PC-9 (cell line): ENCODE measurements around the gene SUSD2. TPM values are rescaled to one million over a fixed set of nuclear protein-coding genes. Genes with fewer than 3 reads are reported as not detected.
"Not testable (repeated sequence)": the region's sequence is repeated elsewhere in the genome, so short reads cannot be mapped to it uniquely, and the experiment has no call there.

Source experiments
- BruUV-seq: library from RNA; stranded (reverse); fragments of 400-500 nt; replicated peaks from 2 replicates; lab custom pipeline; 2021; lab: Mats Ljungman, UMichigan
- CTCF ChIA-PET: fragments of 300-600 bp; sonication (Branson Sonifier 250); formaldehyde crosslinking; loops from one replicate; lab custom pipeline; 2022; ENCODE audit warnings: antibody characterized with exemption; lab: Charles Lee
- POLR2A ChIA-PET: fragments of 300-600 bp; sonication (Branson Sonifier 250); formaldehyde crosslinking; loops from one replicate; lab custom pipeline; 2022; ENCODE audit warnings: antibody characterized with exemption; ENCODE audit not compliant: unreplicated experiment; lab: Charles Lee
- DNase-seq, 2 experiments: peaks; one replicate each; pipeline versions ENCODE4 v3.0.0 to v3.0.0-alpha.2; 2015 to 2022; ENCODE audit warnings: mixed read lengths in 1 of 2
- H2AFZ ChIP-seq: fragments of 200-600 bp; sonication (generic); 2 replicates; pipeline ENCODE4 v1.8.1; 2017; ENCODE audit warnings: antibody characterized with exemption
- H3F3A ChIP-seq: fragments of 200-600 bp; sonication (generic); 2 replicates; pipeline ENCODE4 v1.8.1; 2017; ENCODE audit warnings: antibody characterized with exemption, mild to moderate bottlenecking, low read depth; ENCODE audit not compliant: insufficient read depth
- H3K27ac ChIP-seq: fragments of 200-600 bp; sonication (generic); 2 replicates; pipeline ENCODE4 v1.6.1; 2016; ENCODE audit warnings: mixed run types
- H3K27me3 ChIP-seq: fragments of 200-600 bp; sonication (generic); 2 replicates; pipeline ENCODE4 v1.6.1; 2016; ENCODE audit warnings: low read depth, mixed run types; ENCODE audit not compliant: insufficient read depth
- H3K36me3 ChIP-seq: fragments of 200-600 bp; sonication (generic); 2 replicates; pipeline ENCODE4 v1.6.1; 2016; ENCODE audit warnings: low read depth, mixed run types
- H3K4me1 ChIP-seq: fragments of 200-600 bp; sonication (generic); replicated peaks from 2 replicates; pipeline ENCODE4 v1.6.1; 2016; ENCODE audit warnings: mixed run types; ENCODE audit not compliant: insufficient read depth
- H3K4me2 ChIP-seq: fragments of 200-600 bp; sonication (generic); 2 replicates; pipeline ENCODE4 v1.6.1; 2017; ENCODE audit warnings: mixed run types
- H3K4me3 ChIP-seq: fragments of 200-600 bp; sonication (generic); 2 replicates; pipeline ENCODE4 v1.6.1; 2016; ENCODE audit warnings: mixed run types
- H3K79me2 ChIP-seq: fragments of 200-600 bp; sonication (generic); 2 replicates; pipeline ENCODE4 v1.6.1; 2017; ENCODE audit warnings: low read depth, mixed run types
- H3K9me2 ChIP-seq: fragments of 200-600 bp; sonication (generic); 2 replicates; pipeline ENCODE4 v1.8.1; 2017; ENCODE audit warnings: mild to moderate bottlenecking; ENCODE audit not compliant: insufficient read depth
- H3K9me3 ChIP-seq: fragments of 200-600 bp; sonication (generic); 2 replicates; pipeline ENCODE4 v1.8.1; 2016; ENCODE audit warnings: low read depth; ENCODE audit not compliant: insufficient read depth
- H4K20me1 ChIP-seq: fragments of 200-600 bp; sonication (generic); 2 replicates; pipeline ENCODE4 v1.8.1; 2017; ENCODE audit not compliant: insufficient read depth
- EZH2 ChIP-seq: fragments of 200-600 bp; sonication (generic); IDR thresholded peaks from 2 replicates; pipeline ENCODE4 v1.8.0; 2017; ENCODE audit warnings: antibody characterized with exemption, low read depth
- intact Hi-C: fragments of 100-400 bp; cut with micrococcal nuclease; formaldehyde crosslinking; loops from one replicate; pipeline ENCODE4 v1.10.0; 2022; ENCODE audit not compliant: unreplicated experiment
- total RNA-seq: library from RNA; stranded (reverse); gene quantifications from 2 replicates; pipeline ENCODE4 v1.2.3, GENCODE V29; 2021
- TF ChIP-seq, protein P1 (sequence below): fragments of 200-600 bp; sonication (generic); conservative IDR thresholded peaks from 2 replicates; pipeline ENCODE4 v1.6.1; 2017; ENCODE audit warnings: mixed run types, antibody characterized with exemption, mild to moderate bottlenecking, moderate library complexity

Gene SUSD2
- total RNA-seq, 1 experiment from 2014 or later, result 5.5 TPM

DNA sequence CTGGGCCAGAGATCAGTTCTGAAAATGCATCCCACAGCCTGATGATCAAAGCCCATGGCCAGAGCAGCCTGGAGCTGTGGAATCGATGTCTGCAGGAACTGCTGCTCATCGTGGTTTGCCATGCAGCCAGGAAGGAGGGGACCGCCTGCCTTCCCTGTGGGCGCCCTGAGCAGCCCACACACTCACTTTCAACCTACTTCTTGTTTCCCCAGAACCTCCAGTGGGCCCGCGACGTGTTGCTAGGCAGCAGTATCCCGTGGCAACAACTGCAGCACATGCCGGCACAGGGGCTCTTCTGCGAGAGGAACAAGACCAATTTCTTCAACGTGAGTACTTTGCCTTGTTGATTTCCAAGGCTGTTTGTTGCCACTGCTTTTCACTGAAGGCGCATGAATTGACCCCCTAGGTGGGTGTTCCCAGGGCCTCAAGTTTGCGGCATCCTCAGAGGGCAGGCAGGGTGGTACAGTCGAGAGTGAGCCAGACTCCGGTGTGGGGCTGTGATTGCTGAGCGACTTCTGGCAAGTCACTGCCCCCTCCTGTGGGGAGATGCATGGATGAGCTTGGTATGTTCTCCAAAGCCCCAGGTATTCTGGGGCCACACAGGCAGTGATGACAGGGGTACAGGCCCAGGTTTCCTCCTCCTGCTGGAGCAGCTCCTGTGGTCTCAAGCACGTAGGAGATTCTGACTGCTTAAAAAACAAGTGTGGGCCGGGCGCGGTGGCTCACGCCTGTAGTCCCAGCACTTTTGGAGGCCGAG is 47.0 kb upstream of the SUSD2 start:
- Histone ChIP-seq H3K27ac (no peak overlapping the region), H3K36me3 (no peaks in the 10 kb centered on the region), H3K79me2 (no peaks in the 10 kb centered on the region), H3K4me1 (peaks cover 11% of the 10 kb centered on the region; the same call in 1 of the 2 replicates), H3K9me2 (no peaks in the 10 kb centered on the region), H3F3A (no peaks in the 10 kb centered on the region), H3K27me3 (no peaks in the 10 kb centered on the region), H2AFZ (no peak overlapping the region), H4K20me1 (no peaks in the 10 kb centered on the region), H3K4me2 (no peak overlapping the region), H3K9me3 (no peaks in the 10 kb centered on the region), H3K4me3 (no peak overlapping the region)
- no peak for DNase-seq
- BruUV-seq, result no TSS peak
- intact Hi-C loops, result no loop called here
- CTCF ChIA-PET, result no interaction called here
- POLR2A ChIA-PET, result no interaction called here
- TF ChIP-seq, protein P1, sequence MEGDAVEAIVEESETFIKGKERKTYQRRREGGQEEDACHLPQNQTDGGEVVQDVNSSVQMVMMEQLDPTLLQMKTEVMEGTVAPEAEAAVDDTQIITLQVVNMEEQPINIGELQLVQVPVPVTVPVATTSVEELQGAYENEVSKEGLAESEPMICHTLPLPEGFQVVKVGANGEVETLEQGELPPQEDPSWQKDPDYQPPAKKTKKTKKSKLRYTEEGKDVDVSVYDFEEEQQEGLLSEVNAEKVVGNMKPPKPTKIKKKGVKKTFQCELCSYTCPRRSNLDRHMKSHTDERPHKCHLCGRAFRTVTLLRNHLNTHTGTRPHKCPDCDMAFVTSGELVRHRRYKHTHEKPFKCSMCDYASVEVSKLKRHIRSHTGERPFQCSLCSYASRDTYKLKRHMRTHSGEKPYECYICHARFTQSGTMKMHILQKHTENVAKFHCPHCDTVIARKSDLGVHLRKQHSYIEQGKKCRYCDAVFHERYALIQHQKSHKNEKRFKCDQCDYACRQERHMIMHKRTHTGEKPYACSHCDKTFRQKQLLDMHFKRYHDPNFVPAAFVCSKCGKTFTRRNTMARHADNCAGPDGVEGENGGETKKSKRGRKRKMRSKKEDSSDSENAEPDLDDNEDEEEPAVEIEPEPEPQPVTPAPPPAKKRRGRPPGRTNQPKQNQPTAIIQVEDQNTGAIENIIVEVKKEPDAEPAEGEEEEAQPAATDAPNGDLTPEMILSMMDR, result no peak
- TF ChIP-seq EZH2, result no peak

GRCh38 chr22:24136533-24136932 is 44.8 kb upstream of the SUSD2 start:
- H3F3A ChIP-seq, H3K79me2 ChIP-seq, H4K20me1 ChIP-seq, H3K9me2 ChIP-seq, H3K4me2 ChIP-seq, H3K4me3 ChIP-seq, POLR2A ChIA-PET, H3K27ac ChIP-seq, H3K36me3 ChIP-seq, H2AFZ ChIP-seq, DNase-seq, H3K9me3 ChIP-seq, intact Hi-C loops, H3K27me3 ChIP-seq, BruUV-seq: not testable (repeated sequence)
- CTCF ChIA-PET, result interaction anchor here (0.7 kb wide), 1 partner anchor 709 kb away, joined by 5 read pairs; no protein-coding TSS in a partner anchor
- H3K4me1 ChIP-seq, result peaks cover 15% of the 10 kb centered on the region; the same call in 1 of the 2 replicates

DNA sequence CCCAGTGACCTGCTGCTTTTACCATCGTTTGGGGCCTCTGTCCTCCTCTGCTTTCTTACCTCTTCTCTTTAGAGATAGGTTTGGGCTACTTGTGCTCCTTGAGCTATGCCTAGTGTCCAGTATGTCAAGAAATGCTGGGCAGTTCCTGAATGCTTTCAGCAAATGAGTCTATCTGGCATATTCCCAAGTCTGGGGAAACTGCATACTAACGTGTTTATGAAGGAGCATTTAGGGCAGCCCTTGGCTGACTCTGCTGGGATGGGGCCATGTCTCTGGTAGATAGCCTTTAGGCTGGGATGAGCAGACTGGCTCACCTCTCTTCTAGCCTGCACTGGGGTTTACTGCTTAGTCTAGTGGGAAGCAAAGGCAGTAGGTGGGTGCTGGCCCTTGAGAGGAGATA is 43.7 kb upstream of the SUSD2 start:
- CTCF ChIA-PET, result no interaction called here
- no TSS peak for BruUV-seq
- Histone ChIP-seq H2AFZ (no peak overlapping the region), H3K36me3 (no peaks in the 10 kb centered on the region), H4K20me1 (no peaks in the 10 kb centered on the region), H3K4me1 (peaks cover 25% of the 10 kb centered on the region; the same call in 1 of the 2 replicates), H3K27me3 (no peaks in the 10 kb centered on the region), H3K4me2 (no peak overlapping the region), H3K4me3 (no peak overlapping the region), H3F3A (no peaks in the 10 kb centered on the region; the same call in 1 of the 2 replicates), H3K9me3 (no peaks in the 10 kb centered on the region), H3K9me2 (no peaks in the 10 kb centered on the region), H3K27ac (no peak overlapping the region), H3K79me2 (no peaks in the 10 kb centered on the region)
- TF ChIP-seq EZH2, result no peak
- TF ChIP-seq, protein P1, result no peak
- DNase-seq, result no peak
- intact Hi-C loops, result no loop called here
- POLR2A ChIA-PET, result no interaction called here
